Measurements from ENCODE around the gene RGS10.

DNA sequence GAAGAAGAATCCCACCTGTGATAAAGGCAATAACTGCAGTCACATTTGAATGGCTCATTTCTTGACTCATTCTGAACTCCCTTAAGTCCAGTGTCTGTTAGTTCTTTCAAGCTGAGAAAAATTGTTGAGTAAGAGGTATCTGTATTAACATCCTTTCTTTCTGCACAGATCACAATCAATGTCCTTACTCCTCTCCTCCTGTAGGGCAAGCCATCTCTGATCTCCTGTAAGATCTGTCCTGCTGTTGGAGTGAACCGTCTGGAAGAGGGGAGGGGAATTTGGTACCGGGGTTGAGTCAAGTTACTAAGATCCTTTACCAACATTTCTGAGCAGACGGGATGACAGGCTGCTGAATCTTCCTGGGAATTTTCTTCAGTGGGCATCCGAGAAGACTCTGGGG lies 19.6 kb upstream of the RGS10 start:
- TF ChIP-seq CTCF (IDR thresholded peaks at IDR 0.05) (no peak), TEAD4 (CRISPR knock-in tag; IDR thresholded peaks at IDR 0.05) (no peak)

All from WTC11 (cell line).